ENCODE measurements around the gene ADIPOQ.
"Not testable (repeated sequence)": the region's sequence is repeated elsewhere in the genome, so short reads cannot be mapped to it uniquely, and the experiment has no call there.

DNA sequence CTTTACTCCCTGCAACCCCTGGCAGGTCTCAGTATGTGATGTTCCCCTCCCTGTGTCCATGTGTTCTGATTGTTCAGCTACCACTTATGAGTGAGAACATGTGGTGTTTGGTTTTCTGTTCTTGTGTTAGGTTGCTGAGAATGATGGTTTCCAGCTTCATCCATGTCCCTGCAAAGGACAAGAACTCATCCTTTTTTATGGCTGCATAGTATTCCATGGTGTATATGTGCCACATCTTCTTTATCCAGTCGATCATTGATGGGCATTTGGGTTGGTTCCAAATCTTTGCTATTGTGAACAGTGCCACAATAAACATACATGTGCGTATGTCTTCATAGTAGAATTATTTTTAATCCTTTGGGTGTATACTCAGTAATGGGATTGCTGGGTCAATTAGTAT is 61.2 kb downstream of the ADIPOQ start:
- TF ChIP-seq CTCF (IDR thresholded peaks at IDR 0.05; ENCODE audit: poor library complexity); EZH2phosphoT487 (IDR thresholded peaks at IDR 0.05; ENCODE audit: low read depth, severe bottlenecking, unreplicated experiment): not testable (repeated sequence)

All from hepatocyte (in vitro differentiated cells).